GM12878 (cell line): ENCODE data around the gene PCSK6.

Source experiments
- CEBPB ChIP-seq, 2 experiments: fragments of 150-350 bp in 1 of 2; IDR thresholded peaks; 2 replicates each; pipeline ENCODE4 v1.6.1; 2012 to 2014; ENCODE audit warnings: low read depth in 2 of 2, low read length in 2 of 2, borderline replicate concordance in 1 of 2, inconsistent platforms in 1 of 2
- CTCF ChIP-seq, 3 experiments: IDR thresholded peaks in 2 of 3; conservative IDR thresholded peaks in 1 of 3; 2 replicates each; pipeline ENCODE4 v1.5.1; 2011; ENCODE audit warnings: low read depth in 3 of 3, low read length in 3 of 3, mild to moderate bottlenecking in 3 of 3, control low read depth in 2 of 3, moderate library complexity in 2 of 3, inconsistent platforms in 1 of 3, mixed read lengths in 1 of 3; ENCODE audit not compliant: control insufficient read depth in 2 of 3, insufficient read depth in 1 of 3; ENCODE audit errors: extremely low read depth in 1 of 3
- HDAC2 ChIP-seq: fragments of 200-600 bp; sonication (generic); IDR thresholded peaks from 2 replicates; pipeline ENCODE4 v1.6.1; 2017
- NR2C2 ChIP-seq: IDR thresholded peaks from 2 replicates; pipeline ENCODE4 v1.6.1; 2011; ENCODE audit warnings: borderline replicate concordance, low read depth; ENCODE audit not compliant: control insufficient read depth, insufficient read length
- PML ChIP-seq: IDR thresholded peaks from 2 replicates; pipeline ENCODE4 v1.6.1; 2012; ENCODE audit warnings: low read length, inconsistent platforms
- POLR2A ChIP-seq: IDR thresholded peaks from 2 replicates; pipeline ENCODE4 v1.6.1; 2011; ENCODE audit warnings: low read depth, mild to moderate bottlenecking, low read length
- RFX5 ChIP-seq: IDR thresholded peaks from 2 replicates; pipeline ENCODE4 v1.6.1; 2011; ENCODE audit warnings: low read depth, low read length, improper control_type of control experiment
- SMAD1 ChIP-seq: fragments of 450-650 bp; IDR thresholded peaks from 2 replicates; pipeline ENCODE4 v1.6.1; 2018; ENCODE audit warnings: mild to moderate bottlenecking, low read depth; ENCODE audit not compliant: partially characterized antibody
- TBL1XR1 ChIP-seq: IDR thresholded peaks from 2 replicates; pipeline ENCODE4 v1.6.1; 2012; ENCODE audit warnings: low read depth, low read length, improper control_type of control experiment
- ZNF217 ChIP-seq: fragments of 450-650 bp; IDR thresholded peaks from 2 replicates; pipeline ENCODE4 v1.6.1; 2017; ENCODE audit warnings: antibody characterized with exemption, mild to moderate bottlenecking
- TF ChIP-seq, protein P1 (sequence below): IDR thresholded peaks from 2 replicates; pipeline ENCODE4 v1.6.1; 2011; ENCODE audit warnings: low read depth, low read length, improper control_type of control experiment, borderline replicate concordance

DNA sequence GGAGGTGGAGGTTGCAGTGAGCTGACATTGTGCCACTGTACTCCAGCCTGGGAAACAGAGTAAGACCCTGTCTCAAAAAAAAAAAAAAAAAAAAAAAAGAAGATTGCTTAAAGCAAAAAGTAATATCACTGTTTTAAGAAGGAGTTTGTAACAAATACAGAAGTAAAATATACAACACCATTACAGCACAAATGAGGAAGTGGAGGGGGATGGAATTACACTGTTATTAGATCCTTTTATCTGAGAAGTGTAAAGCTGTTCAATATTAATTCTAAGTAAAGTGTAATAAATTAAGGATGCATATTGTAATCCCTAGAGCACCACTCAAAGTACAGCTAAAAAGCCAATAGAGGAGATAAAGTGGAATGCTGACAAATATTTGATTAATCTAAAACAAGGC, 147.5 kb downstream of the PCSK6 start:
- TF ChIP-seq, protein P1, sequence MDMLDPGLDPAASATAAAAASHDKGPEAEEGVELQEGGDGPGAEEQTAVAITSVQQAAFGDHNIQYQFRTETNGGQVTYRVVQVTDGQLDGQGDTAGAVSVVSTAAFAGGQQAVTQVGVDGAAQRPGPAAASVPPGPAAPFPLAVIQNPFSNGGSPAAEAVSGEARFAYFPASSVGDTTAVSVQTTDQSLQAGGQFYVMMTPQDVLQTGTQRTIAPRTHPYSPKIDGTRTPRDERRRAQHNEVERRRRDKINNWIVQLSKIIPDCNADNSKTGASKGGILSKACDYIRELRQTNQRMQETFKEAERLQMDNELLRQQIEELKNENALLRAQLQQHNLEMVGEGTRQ: no peak
- TF ChIP-seq POLR2A (no peak), TBL1XR1 (no peak), CTCF (IDR thresholded peaks at IDR 0.05 in 2 of 3, conservative IDR thresholded peaks at IDR 0.05 in 1 of 3; ENCODE audit: control insufficient read depth in 2 of 3, extremely low read depth in 1 of 3, insufficient read depth in 1 of 3, low read depth in 3 of 3, low read length in 3 of 3) (no peak), NR2C2 (no peak), RFX5 (no peak), SMAD1 (no peak), CEBPB (IDR thresholded peaks at IDR 0.05; ENCODE audit: borderline replicate concordance in 1 of 2, low read depth in 2 of 2, low read length in 2 of 2) (no peak), ZNF217 (no peak), HDAC2 (no peak), PML (no peak)
